GM23338 (cell line): ENCODE measurements around the gene TMEM270. TPM values are rescaled to one million over a fixed set of nuclear protein-coding genes. Genes with fewer than 3 reads are reported as not detected.

Experiments used
- ATAC-seq: fragments of 200-7000 bp; cut with Tn5 transposase; 3 replicates; pipeline ENCODE4 v1.9.1; 2020
- DNase-seq: peaks from one replicate; pipeline ENCODE4 v3.0.0-alpha.2; 2015; ENCODE audit warnings: low spot score
- H2AFZ ChIP-seq: fragments of 200-600 bp; sonication (generic); 2 replicates; pipeline ENCODE4 v1.8.0; 2016; ENCODE audit warnings: antibody characterized with exemption, mild to moderate bottlenecking, moderate library complexity
- H3F3A ChIP-seq: fragments of 200-600 bp; sonication (generic); replicated peaks from 2 replicates; pipeline ENCODE4 v1.8.0; 2017; ENCODE audit warnings: antibody characterized with exemption, mixed run types, low read depth
- H3K27ac ChIP-seq: fragments of 200-600 bp; sonication (generic); 2 replicates; pipeline ENCODE4 v1.6.1; 2016; ENCODE audit warnings: low read depth
- H3K27me3 ChIP-seq: fragments of 200-600 bp; sonication (generic); 2 replicates; pipeline ENCODE4 v1.8.0; 2016; ENCODE audit warnings: mild to moderate bottlenecking, mixed run types, moderate library complexity; ENCODE audit not compliant: insufficient read depth
- H3K36me3 ChIP-seq: fragments of 200-600 bp; sonication (generic); 2 replicates; pipeline ENCODE4 v1.8.0; 2016; ENCODE audit warnings: mild to moderate bottlenecking; ENCODE audit not compliant: insufficient read depth
- H3K4me1 ChIP-seq: fragments of 200-600 bp; sonication (generic); 2 replicates; pipeline ENCODE4 v1.8.0; 2016; ENCODE audit warnings: mild to moderate bottlenecking, moderate library complexity; ENCODE audit not compliant: insufficient read depth
- H3K4me2 ChIP-seq: fragments of 200-600 bp; sonication (generic); 2 replicates; pipeline ENCODE4 v1.7.1; 2017; ENCODE audit warnings: mixed run types
- H3K4me3 ChIP-seq: fragments of 200-600 bp; sonication (generic); 2 replicates; pipeline ENCODE4 v1.6.1; 2016; ENCODE audit warnings: mixed run types
- H3K79me2 ChIP-seq: fragments of 200-600 bp; sonication (generic); replicated peaks from 2 replicates; pipeline ENCODE4 v1.8.0; 2017; ENCODE audit warnings: mild to moderate bottlenecking; ENCODE audit not compliant: insufficient read depth
- H3K9me2 ChIP-seq: fragments of 200-600 bp; sonication (generic); 2 replicates; pipeline ENCODE4 v1.8.0; 2017; ENCODE audit not compliant: insufficient read depth
- H4K20me1 ChIP-seq: fragments of 200-600 bp; sonication (generic); replicated peaks from 2 replicates; pipeline ENCODE4 v1.8.0; 2017; ENCODE audit warnings: mild to moderate bottlenecking; ENCODE audit not compliant: insufficient read depth
- H3K27ac Mint-ChIP-seq: 2 replicates; pipeline ENCODE4 v1.8.0; 2020; ENCODE audit warnings: inconsistent platforms, mild to moderate bottlenecking, moderate library complexity, mixed read lengths
- H3K27me3 Mint-ChIP-seq: 3 replicates; pipeline ENCODE4 v1.8.0; 2022; ENCODE audit warnings: low read depth, mild to moderate bottlenecking, moderate library complexity, mixed read lengths, inconsistent platforms; ENCODE audit not compliant: insufficient read depth, poor library complexity
- H3K36me3 Mint-ChIP-seq: 3 replicates; pipeline ENCODE4 v1.8.0; 2021; ENCODE audit warnings: low read depth, mild to moderate bottlenecking, inconsistent platforms, moderate library complexity, mixed read lengths
- H3K4me1 Mint-ChIP-seq: 3 replicates; pipeline ENCODE4 v1.8.0; 2020; ENCODE audit warnings: mild to moderate bottlenecking, inconsistent platforms, mixed read lengths
- H3K4me3 Mint-ChIP-seq: 3 replicates; pipeline ENCODE4 v1.8.0; 2021; ENCODE audit warnings: moderate library complexity, mild to moderate bottlenecking, inconsistent platforms, mixed read lengths
- H3K9me3 Mint-ChIP-seq: 3 replicates; pipeline ENCODE4 v1.8.0; 2020; ENCODE audit warnings: moderate library complexity, mild to moderate bottlenecking, inconsistent platforms, mixed read lengths
- EZH2 ChIP-seq: fragments of 200-600 bp; sonication (generic); IDR thresholded peaks from one replicate; pipeline ENCODE4 v1.8.0; 2017; ENCODE audit warnings: antibody characterized with exemption, mild to moderate bottlenecking, low read depth; ENCODE audit not compliant: unreplicated experiment
- JUNB ChIP-seq: IDR thresholded peaks from one replicate; pipeline ENCODE4 v1.6.1; 2016; ENCODE audit warnings: antibody characterized with exemption; ENCODE audit not compliant: unreplicated experiment
- NANOG ChIP-seq: IDR thresholded peaks from 2 replicates; pipeline ENCODE4 v1.6.1; 2016; ENCODE audit warnings: antibody characterized with exemption, borderline replicate concordance
- POLR2AphosphoS5 ChIP-seq: IDR thresholded peaks from 2 replicates; pipeline ENCODE4 v1.6.1; 2016; ENCODE audit warnings: antibody characterized with exemption, low read depth
- STAT1 ChIP-seq: IDR thresholded peaks from one replicate; pipeline ENCODE4 v1.6.1; 2016; ENCODE audit warnings: antibody characterized with exemption; ENCODE audit not compliant: unreplicated experiment
- ZNF114 ChIP-seq: fragments of 250-450 bp; sonication (Bioruptor Pico); IDR thresholded peaks from 2 replicates; pipeline ENCODE4 v1.5.0; 2020; ENCODE audit warnings: mild to moderate bottlenecking, moderate library complexity
- ZNF331 ChIP-seq: fragments of 250-450 bp; sonication (Bioruptor Pico); IDR thresholded peaks from 2 replicates; pipeline ENCODE4 v1.5.0; 2020; ENCODE audit warnings: low read depth, mild to moderate bottlenecking, moderate library complexity
- polyA plus RNA-seq: library from polyadenylated mRNA; unstranded; fragments of >200 nt; fragmentation: Nextera tagmentation; extraction: Ambion mirVana; gene quantifications from 2 replicates; pipeline ENCODE4 v1.2.1, GENCODE V29; 2016
- total RNA-seq: library from RNA; depleted of rRNA; stranded (reverse); fragments of >200 nt; shearing (Covaris generic); gene quantifications from 2 replicates; pipeline ENCODE4 v1.2.3, GENCODE V29; 2014
- TF ChIP-seq, protein P1 (sequence below): IDR thresholded peaks from 2 replicates; pipeline ENCODE4 v1.6.1; 2016; ENCODE audit warnings: antibody characterized with exemption
- TF ChIP-seq, protein P2 (sequence below): IDR thresholded peaks from one replicate; pipeline ENCODE4 v1.6.1; 2018; ENCODE audit warnings: antibody characterized with exemption; ENCODE audit not compliant: unreplicated experiment
- TF ChIP-seq, protein P3 (sequence below): fragments of 250-450 bp; sonication (Bioruptor Pico); IDR thresholded peaks from 2 replicates; pipeline ENCODE4 v1.5.0; 2020; ENCODE audit warnings: mild to moderate bottlenecking, moderate library complexity

TMEM270 gene
- total and polyA plus RNA-seq, 2 experiments from 2014 or later, result not detected

DNA sequence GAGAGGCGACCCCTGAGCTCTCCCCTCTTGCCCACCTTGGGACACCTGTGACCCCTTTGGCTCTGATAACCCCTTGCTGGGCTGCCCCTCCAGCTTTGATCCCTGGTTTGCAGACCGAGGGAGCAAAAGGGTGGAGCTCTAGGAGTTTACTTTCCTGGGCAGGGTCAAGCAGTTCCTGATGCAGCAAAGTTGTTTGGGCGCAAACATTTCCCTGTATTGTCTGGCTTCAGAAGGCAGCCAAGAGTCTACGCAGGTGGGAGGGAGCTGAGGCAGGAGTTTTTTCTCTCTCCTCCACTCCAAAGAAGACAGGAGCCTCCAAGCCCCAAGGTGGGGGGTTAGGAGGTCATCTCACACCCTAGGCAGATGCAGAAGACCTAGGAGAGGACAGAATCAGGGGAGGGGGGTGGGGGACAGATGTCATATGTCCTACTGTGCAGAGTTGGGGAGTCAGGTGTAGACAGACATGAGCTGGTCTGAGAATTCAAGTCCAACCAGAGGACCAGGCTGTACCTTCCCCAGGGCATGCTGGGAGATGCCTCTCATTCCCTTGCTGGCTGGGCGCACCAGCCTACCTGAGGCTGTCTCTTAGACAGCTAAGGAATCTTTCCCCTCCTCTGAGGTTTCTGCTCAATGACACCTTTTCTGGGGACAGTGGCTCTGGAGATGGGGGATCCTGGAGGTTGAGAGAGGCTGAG lies 20.5 kb downstream of the TMEM270 start:
- no peak overlapping the region for H2AFZ ChIP-seq
- Mint-ChIP-seq H3K9me3 (no peaks in the 10 kb centered on the region), H3K4me3 (no peak overlapping the region), H3K27ac (no peak overlapping the region), H3K27me3 (peaks cover 4% of the 10 kb centered on the region), H3K4me1 (peaks cover 3% of the 10 kb centered on the region; the same call in 2 of the 3 replicates), H3K36me3 (no peaks in the 10 kb centered on the region)
- no peak overlapping the region for H3K27ac ChIP-seq
- H3K27me3 ChIP-seq, result no peaks in the 10 kb centered on the region
- H3K79me2 ChIP-seq, result no peaks in the 10 kb centered on the region
- H3F3A ChIP-seq, result no peaks in the 10 kb centered on the region
- no peak overlapping the region for H3K4me3 ChIP-seq
- ATAC-seq (no peak), DNase-seq (no peak)
- TF ChIP-seq, protein P1, sequence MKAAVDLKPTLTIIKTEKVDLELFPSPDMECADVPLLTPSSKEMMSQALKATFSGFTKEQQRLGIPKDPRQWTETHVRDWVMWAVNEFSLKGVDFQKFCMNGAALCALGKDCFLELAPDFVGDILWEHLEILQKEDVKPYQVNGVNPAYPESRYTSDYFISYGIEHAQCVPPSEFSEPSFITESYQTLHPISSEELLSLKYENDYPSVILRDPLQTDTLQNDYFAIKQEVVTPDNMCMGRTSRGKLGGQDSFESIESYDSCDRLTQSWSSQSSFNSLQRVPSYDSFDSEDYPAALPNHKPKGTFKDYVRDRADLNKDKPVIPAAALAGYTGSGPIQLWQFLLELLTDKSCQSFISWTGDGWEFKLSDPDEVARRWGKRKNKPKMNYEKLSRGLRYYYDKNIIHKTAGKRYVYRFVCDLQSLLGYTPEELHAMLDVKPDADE, result no peak
- TF ChIP-seq, protein P2, sequence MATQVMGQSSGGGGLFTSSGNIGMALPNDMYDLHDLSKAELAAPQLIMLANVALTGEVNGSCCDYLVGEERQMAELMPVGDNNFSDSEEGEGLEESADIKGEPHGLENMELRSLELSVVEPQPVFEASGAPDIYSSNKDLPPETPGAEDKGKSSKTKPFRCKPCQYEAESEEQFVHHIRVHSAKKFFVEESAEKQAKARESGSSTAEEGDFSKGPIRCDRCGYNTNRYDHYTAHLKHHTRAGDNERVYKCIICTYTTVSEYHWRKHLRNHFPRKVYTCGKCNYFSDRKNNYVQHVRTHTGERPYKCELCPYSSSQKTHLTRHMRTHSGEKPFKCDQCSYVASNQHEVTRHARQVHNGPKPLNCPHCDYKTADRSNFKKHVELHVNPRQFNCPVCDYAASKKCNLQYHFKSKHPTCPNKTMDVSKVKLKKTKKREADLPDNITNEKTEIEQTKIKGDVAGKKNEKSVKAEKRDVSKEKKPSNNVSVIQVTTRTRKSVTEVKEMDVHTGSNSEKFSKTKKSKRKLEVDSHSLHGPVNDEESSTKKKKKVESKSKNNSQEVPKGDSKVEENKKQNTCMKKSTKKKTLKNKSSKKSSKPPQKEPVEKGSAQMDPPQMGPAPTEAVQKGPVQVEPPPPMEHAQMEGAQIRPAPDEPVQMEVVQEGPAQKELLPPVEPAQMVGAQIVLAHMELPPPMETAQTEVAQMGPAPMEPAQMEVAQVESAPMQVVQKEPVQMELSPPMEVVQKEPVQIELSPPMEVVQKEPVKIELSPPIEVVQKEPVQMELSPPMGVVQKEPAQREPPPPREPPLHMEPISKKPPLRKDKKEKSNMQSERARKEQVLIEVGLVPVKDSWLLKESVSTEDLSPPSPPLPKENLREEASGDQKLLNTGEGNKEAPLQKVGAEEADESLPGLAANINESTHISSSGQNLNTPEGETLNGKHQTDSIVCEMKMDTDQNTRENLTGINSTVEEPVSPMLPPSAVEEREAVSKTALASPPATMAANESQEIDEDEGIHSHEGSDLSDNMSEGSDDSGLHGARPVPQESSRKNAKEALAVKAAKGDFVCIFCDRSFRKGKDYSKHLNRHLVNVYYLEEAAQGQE, result no peak
- TF ChIP-seq STAT1 (no peak), EZH2 (no peak), POLR2AphosphoS5 (no peak), JUNB (no peak), ZNF331 (no peak), ZNF114 (CRISPR knock-in tag) (no peak), NANOG (no peak)
- no peaks in the 10 kb centered on the region for H4K20me1 ChIP-seq
- no peaks in the 10 kb centered on the region for H3K4me1 ChIP-seq
- H3K4me2 ChIP-seq, result no peak overlapping the region
- H3K9me2 ChIP-seq, result no peaks in the 10 kb centered on the region
- no peaks in the 10 kb centered on the region for H3K36me3 ChIP-seq

DNA sequence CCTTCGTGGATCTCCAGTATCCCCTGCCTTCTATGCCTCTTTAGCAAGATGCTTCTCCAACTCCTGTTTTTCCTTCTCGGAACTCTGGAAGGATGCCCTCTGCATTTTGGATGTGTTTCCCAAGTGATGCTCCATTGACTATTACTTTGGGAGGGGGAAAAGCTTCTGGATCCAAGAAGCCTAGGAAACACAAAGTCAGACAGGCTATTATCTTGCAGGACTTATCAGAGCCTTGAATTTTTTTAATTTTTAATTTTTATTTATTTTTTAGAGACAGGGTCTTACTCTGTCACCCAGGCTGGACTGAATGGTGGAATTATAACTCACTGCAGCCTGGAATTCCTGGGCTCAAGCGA lies 21.1 kb downstream of the TMEM270 start:
- Histone ChIP-seq H3K79me2 (no peaks in the 10 kb centered on the region), H3K4me1 (no peaks in the 10 kb centered on the region), H3K27me3 (no peaks in the 10 kb centered on the region), H2AFZ (no peak overlapping the region), H3K9me2 (no peaks in the 10 kb centered on the region), H3K4me3 (no peak overlapping the region), H3K4me2 (no peak overlapping the region), H3K27ac (no peak overlapping the region), H3K36me3 (no peaks in the 10 kb centered on the region), H4K20me1 (no peaks in the 10 kb centered on the region), H3F3A (no peaks in the 10 kb centered on the region)
- ATAC-seq, result no peak
- Mint-ChIP-seq H3K27me3 (peaks cover 4% of the 10 kb centered on the region), H3K36me3 (no peaks in the 10 kb centered on the region), H3K9me3 (no peaks in the 10 kb centered on the region), H3K4me1 (peaks cover 3% of the 10 kb centered on the region; the same call in 2 of the 3 replicates), H3K4me3 (no peak overlapping the region), H3K27ac (no peak overlapping the region)
- no peak for DNase-seq
- TF ChIP-seq NANOG (no peak), ZNF331 (no peak)
- TF ChIP-seq, protein P1, result no peak
- TF ChIP-seq, protein P3, sequence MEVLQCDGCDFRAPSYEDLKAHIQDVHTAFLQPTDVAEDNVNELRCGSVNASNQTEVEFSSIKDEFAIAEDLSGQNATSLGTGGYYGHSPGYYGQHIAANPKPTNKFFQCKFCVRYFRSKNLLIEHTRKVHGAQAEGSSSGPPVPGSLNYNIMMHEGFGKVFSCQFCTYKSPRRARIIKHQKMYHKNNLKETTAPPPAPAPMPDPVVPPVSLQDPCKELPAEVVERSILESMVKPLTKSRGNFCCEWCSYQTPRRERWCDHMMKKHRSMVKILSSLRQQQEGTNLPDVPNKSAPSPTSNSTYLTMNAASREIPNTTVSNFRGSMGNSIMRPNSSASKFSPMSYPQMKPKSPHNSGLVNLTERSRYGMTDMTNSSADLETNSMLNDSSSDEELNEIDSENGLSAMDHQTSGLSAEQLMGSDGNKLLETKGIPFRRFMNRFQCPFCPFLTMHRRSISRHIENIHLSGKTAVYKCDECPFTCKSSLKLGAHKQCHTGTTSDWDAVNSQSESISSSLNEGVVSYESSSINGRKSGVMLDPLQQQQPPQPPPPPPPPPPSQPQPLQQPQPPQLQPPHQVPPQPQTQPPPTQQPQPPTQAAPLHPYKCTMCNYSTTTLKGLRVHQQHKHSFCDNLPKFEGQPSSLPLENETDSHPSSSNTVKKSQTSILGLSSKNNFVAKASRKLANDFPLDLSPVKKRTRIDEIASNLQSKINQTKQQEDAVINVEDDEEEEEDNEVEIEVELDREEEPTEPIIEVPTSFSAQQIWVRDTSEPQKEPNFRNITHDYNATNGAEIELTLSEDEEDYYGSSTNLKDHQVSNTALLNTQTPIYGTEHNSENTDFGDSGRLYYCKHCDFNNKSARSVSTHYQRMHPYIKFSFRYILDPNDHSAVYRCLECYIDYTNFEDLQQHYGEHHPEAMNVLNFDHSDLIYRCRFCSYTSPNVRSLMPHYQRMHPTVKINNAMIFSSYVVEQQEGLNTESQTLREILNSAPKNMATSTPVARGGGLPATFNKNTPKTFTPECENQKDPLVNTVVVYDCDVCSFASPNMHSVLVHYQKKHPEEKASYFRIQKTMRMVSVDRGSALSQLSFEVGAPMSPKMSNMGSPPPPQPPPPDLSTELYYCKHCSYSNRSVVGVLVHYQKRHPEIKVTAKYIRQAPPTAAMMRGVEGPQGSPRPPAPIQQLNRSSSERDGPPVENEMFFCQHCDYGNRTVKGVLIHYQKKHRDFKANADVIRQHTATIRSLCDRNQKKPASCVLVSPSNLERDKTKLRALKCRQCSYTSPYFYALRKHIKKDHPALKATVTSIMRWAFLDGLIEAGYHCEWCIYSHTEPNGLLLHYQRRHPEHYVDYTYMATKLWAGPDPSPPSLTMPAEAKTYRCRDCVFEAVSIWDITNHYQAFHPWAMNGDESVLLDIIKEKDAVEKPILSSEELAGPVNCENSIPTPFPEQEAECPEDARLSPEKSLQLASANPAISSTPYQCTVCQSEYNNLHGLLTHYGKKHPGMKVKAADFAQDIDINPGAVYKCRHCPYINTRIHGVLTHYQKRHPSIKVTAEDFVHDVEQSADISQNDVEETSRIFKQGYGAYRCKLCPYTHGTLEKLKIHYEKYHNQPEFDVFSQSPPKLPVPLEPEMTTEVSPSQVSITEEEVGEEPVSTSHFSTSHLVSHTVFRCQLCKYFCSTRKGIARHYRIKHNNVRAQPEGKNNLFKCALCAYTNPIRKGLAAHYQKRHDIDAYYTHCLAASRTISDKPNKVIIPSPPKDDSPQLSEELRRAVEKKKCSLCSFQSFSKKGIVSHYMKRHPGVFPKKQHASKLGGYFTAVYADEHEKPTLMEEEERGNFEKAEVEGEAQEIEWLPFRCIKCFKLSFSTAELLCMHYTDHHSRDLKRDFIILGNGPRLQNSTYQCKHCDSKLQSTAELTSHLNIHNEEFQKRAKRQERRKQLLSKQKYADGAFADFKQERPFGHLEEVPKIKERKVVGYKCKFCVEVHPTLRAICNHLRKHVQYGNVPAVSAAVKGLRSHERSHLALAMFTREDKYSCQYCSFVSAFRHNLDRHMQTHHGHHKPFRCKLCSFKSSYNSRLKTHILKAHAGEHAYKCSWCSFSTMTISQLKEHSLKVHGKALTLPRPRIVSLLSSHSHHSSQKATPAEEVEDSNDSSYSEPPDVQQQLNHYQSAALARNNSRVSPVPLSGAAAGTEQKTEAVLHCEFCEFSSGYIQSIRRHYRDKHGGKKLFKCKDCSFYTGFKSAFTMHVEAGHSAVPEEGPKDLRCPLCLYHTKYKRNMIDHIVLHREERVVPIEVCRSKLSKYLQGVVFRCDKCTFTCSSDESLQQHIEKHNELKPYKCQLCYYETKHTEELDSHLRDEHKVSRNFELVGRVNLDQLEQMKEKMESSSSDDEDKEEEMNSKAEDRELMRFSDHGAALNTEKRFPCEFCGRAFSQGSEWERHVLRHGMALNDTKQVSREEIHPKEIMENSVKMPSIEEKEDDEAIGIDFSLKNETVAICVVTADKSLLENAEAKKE (CRISPR knock-in tag), result no peak
